ENCODE results near the gene RPL38. TPM values are rescaled to one million over a fixed set of nuclear protein-coding genes. Genes with fewer than 3 reads are reported as not detected.
A peak's percentile ranks its signal among the peaks of the same experiment; 100 is the strongest.
"Not testable (repeated sequence)": the region's sequence is repeated elsewhere in the genome, so short reads cannot be mapped to it uniquely, and the experiment has no call there.

Gene RPL38
- total RNA-seq, 1 donor from 2014 or later: 600 TPM

DNA sequence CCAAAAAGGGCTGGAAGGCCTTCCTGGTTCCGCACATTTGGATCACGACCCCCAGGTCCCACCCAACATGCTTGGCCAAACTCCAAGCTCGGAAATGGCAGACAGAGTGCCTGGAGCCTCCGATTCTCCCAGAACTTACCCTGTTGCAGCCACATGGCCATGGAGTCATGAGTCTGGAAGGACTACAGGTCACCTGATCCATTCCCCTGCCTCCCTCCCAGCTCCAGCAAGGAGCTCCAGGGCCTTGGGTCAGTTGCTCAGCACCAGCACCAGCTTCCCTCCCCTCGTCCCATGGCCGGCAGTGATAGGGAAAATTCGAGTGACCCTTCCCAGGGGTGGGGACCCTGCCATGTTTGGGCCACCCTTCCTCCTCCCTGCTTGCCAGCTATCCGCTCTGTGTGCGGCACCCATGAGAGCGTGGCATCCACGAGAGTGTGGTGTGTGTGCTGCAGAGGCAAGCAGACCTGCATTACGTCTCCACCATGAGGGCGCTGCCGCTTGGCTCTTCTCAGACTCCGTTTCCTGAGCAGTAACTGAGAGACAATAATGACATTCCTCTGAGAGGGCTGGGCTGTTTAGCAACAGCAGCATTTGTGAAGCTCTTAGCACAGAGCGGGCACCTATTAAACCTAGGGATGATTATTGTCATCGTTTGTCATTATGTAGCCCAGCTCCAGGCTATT is 21.3 kb upstream of the RPL38 start:
- Mint-ChIP-seq H3K27me3 (ENCODE audit: unreplicated experiment) (peaks cover 2% of the 10 kb centered on the region), H3K4me1 (ENCODE audit: low read depth, unreplicated experiment) (peaks cover 33% of the 10 kb centered on the region)
- TF ChIP-seq CTCF (IDR thresholded peaks at IDR 0.05; ENCODE audit: partially characterized antibody, unreplicated experiment): no peak

DNA sequence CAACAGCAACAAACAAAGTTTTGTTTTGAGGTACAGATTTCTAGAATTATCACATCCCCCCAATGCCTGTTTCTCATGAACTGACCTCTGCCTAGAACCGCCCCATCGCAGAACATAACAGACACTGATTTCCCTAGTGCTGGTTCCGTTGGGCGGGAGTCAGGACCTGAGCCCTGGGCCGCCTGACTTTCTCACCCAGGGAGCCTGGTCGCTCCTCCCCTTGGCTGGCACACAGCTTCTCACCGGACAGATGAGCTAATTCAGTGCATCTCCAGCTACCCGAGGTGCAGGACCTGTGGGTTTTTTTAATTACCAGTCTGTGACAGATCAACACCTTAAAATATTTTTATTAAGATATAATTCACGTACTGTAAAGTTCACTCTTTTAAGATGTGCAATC is 20.1 kb upstream of the RPL38 start:
- peaks cover 5% of the 10 kb centered on the region for H3K9me3 Mint-ChIP-seq (ENCODE audit: unreplicated experiment)
- H3K27me3 Mint-ChIP-seq (ENCODE audit: unreplicated experiment): peaks cover 6% of the 10 kb centered on the region
- H3K4me3 Mint-ChIP-seq (ENCODE audit: unreplicated experiment): no peak overlapping the region
- no peak overlapping the region for H3K27ac Mint-ChIP-seq (ENCODE audit: unreplicated experiment)
- TF ChIP-seq CTCF (IDR thresholded peaks at IDR 0.05; ENCODE audit: partially characterized antibody, unreplicated experiment): no peak
- peaks cover 45% of the 10 kb centered on the region for H3K4me1 Mint-ChIP-seq (ENCODE audit: low read depth, unreplicated experiment)
- no peaks in the 10 kb centered on the region for H3K36me3 Mint-ChIP-seq (ENCODE audit: unreplicated experiment)
- DNase-seq: no peak

More for the DNA sequence above, 21.3 kb upstream of the RPL38 start:
- no peak for DNase-seq
- H3K36me3 Mint-ChIP-seq (ENCODE audit: unreplicated experiment): no peaks in the 10 kb centered on the region
- peak overlapping the region; percentile 52 for H3K27ac Mint-ChIP-seq (ENCODE audit: unreplicated experiment)
- H3K4me3 Mint-ChIP-seq (ENCODE audit: unreplicated experiment): no peak overlapping the region
- H3K9me3 Mint-ChIP-seq (ENCODE audit: unreplicated experiment): peaks cover 5% of the 10 kb centered on the region

GRCh38 chr17:74185571-74186185 is 17.8 kb upstream of the RPL38 start:
- no peak overlapping the region for H3K4me3 Mint-ChIP-seq (ENCODE audit: unreplicated experiment)
- peaks cover 47% of the 10 kb centered on the region for H3K4me1 Mint-ChIP-seq (ENCODE audit: low read depth, unreplicated experiment)
- peaks cover 6% of the 10 kb centered on the region for H3K9me3 Mint-ChIP-seq (ENCODE audit: unreplicated experiment)
- peaks cover 4% of the 10 kb centered on the region for H3K27me3 Mint-ChIP-seq (ENCODE audit: unreplicated experiment)
- H3K36me3 Mint-ChIP-seq (ENCODE audit: unreplicated experiment): no peaks in the 10 kb centered on the region
- no peak overlapping the region for H3K27ac Mint-ChIP-seq (ENCODE audit: unreplicated experiment)
- no peak for TF ChIP-seq CTCF (IDR thresholded peaks at IDR 0.05; ENCODE audit: partially characterized antibody, unreplicated experiment)
- DNase-seq: no peak

GRCh38 chr17:74186498-74186897 is 17.0 kb upstream of the RPL38 start:
- no peak for TF ChIP-seq CTCF (IDR thresholded peaks at IDR 0.05; ENCODE audit: partially characterized antibody, unreplicated experiment)
- peaks cover 4% of the 10 kb centered on the region for H3K27me3 Mint-ChIP-seq (ENCODE audit: unreplicated experiment)
- H3K36me3 Mint-ChIP-seq (ENCODE audit: unreplicated experiment): no peaks in the 10 kb centered on the region
- DNase-seq: no peak
- H3K27ac Mint-ChIP-seq (ENCODE audit: unreplicated experiment): no peak overlapping the region
- H3K4me3 Mint-ChIP-seq (ENCODE audit: unreplicated experiment): no peak overlapping the region
- peaks cover 4% of the 10 kb centered on the region for H3K9me3 Mint-ChIP-seq (ENCODE audit: unreplicated experiment)
- H3K4me1 Mint-ChIP-seq (ENCODE audit: low read depth, unreplicated experiment): peaks cover 48% of the 10 kb centered on the region

GRCh38 chr17:74187761-74188160 is 15.7 kb upstream of the RPL38 start:
- peaks cover 4% of the 10 kb centered on the region for H3K27me3 Mint-ChIP-seq (ENCODE audit: unreplicated experiment)
- peak; percentile 9 for DNase-seq
- H3K9me3 Mint-ChIP-seq (ENCODE audit: unreplicated experiment): peaks cover 2% of the 10 kb centered on the region
- H3K36me3 Mint-ChIP-seq (ENCODE audit: unreplicated experiment): no peaks in the 10 kb centered on the region
- H3K27ac Mint-ChIP-seq (ENCODE audit: unreplicated experiment): peak overlapping the region; percentile 21
- H3K4me1 Mint-ChIP-seq (ENCODE audit: low read depth, unreplicated experiment): peaks cover 45% of the 10 kb centered on the region
- no peak for TF ChIP-seq CTCF (IDR thresholded peaks at IDR 0.05; ENCODE audit: partially characterized antibody, unreplicated experiment)
- H3K4me3 Mint-ChIP-seq (ENCODE audit: unreplicated experiment): no peak overlapping the region

GRCh38 chr17:74188687-74189086 is 14.8 kb upstream of the RPL38 start:
- H3K36me3 Mint-ChIP-seq (ENCODE audit: unreplicated experiment); H3K9me3 Mint-ChIP-seq (ENCODE audit: unreplicated experiment); H3K27ac Mint-ChIP-seq (ENCODE audit: unreplicated experiment); DNase-seq; H3K4me3 Mint-ChIP-seq (ENCODE audit: unreplicated experiment); H3K27me3 Mint-ChIP-seq (ENCODE audit: unreplicated experiment): not testable (repeated sequence)
- peaks cover 54% of the 10 kb centered on the region for H3K4me1 Mint-ChIP-seq (ENCODE audit: low read depth, unreplicated experiment)
